Panc1 (cell line): ENCODE measurements around the gene HOXB7.

Experiments
- POLR2AphosphoS5 ChIP-seq: IDR thresholded peaks from 2 replicates; pipeline ENCODE4 v1.6.1; 2012; ENCODE audit warnings: mild to moderate bottlenecking, low read depth, low read length, moderate library complexity
- SIN3A ChIP-seq: IDR thresholded peaks from 2 replicates; pipeline ENCODE4 v1.6.1; 2012; ENCODE audit warnings: low read depth, mild to moderate bottlenecking, low read length, moderate library complexity, borderline replicate concordance; ENCODE audit not compliant: insufficient read depth
- TF ChIP-seq, protein P1 (sequence below): fragments of 450-650 bp; IDR thresholded peaks from 2 replicates; pipeline ENCODE4 v1.5.1; 2017; ENCODE audit warnings: mild to moderate bottlenecking

DNA sequence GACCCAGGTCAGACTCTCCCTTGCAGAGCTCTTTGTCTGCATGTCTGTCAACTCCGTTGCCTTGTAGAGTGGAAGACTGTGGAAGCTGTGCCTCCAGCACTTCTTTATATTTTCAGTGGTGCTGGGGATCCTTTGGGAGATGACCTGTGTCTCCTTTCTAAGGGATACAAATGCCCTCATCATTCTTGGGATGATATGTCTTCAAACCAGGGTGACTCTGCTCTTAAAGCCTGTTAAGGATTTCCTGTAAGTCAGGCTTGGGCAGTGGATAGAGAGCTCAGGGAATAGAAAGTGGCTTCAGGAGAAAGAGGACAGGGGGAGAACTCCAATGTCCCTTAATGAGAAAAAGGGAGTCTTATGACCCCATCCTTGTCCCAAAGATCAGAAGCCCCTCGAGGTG, 22.3 kb downstream of the HOXB7 start:
- TF ChIP-seq, protein P1, sequence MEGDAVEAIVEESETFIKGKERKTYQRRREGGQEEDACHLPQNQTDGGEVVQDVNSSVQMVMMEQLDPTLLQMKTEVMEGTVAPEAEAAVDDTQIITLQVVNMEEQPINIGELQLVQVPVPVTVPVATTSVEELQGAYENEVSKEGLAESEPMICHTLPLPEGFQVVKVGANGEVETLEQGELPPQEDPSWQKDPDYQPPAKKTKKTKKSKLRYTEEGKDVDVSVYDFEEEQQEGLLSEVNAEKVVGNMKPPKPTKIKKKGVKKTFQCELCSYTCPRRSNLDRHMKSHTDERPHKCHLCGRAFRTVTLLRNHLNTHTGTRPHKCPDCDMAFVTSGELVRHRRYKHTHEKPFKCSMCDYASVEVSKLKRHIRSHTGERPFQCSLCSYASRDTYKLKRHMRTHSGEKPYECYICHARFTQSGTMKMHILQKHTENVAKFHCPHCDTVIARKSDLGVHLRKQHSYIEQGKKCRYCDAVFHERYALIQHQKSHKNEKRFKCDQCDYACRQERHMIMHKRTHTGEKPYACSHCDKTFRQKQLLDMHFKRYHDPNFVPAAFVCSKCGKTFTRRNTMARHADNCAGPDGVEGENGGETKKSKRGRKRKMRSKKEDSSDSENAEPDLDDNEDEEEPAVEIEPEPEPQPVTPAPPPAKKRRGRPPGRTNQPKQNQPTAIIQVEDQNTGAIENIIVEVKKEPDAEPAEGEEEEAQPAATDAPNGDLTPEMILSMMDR: no peak
- TF ChIP-seq POLR2AphosphoS5 (no peak; the same call in 1 of the 2 replicates), SIN3A (no peak)
